Measurements from ENCODE around the gene NFIC. TPM values are rescaled to one million over a fixed set of nuclear protein-coding genes. Genes with fewer than 3 reads are reported as not detected.

The NFIC gene
- total RNA-seq, 1 experiment from 2014 or later: 3.2 TPM

GRCh38 chr19:3509566-3509989, 143.2 kb downstream of the NFIC start:
- in situ Hi-C loops (cut with HindIII; ENCODE audit: low sequenced_read_pairs): no loop called here
- no peak for DNase-seq (ENCODE audit: low spot score)

- peak; percentile 40 for DNase-seq (ENCODE audit: low spot score)
- in situ Hi-C loops (cut with HindIII; ENCODE audit: low sequenced_read_pairs): no loop called here
Measured at GRCh38 chr19:3510727-3511126, 144.3 kb downstream of the NFIC start.

- in situ Hi-C loops (cut with HindIII; ENCODE audit: low sequenced_read_pairs): no loop called here
- DNase-seq (ENCODE audit: low spot score): no peak
Measured at GRCh38 chr19:3511506-3512251, 145.3 kb downstream of the NFIC start.

- in situ Hi-C loops (cut with HindIII; ENCODE audit: low sequenced_read_pairs): no loop called here
- peak; percentile 45 for DNase-seq (ENCODE audit: low spot score)
Measured at GRCh38 chr19:3512562-3513228, 146.3 kb downstream of the NFIC start.

GRCh38 chr19:3513229-3514140, 147.1 kb downstream of the NFIC start:
- in situ Hi-C loops (cut with HindIII; ENCODE audit: low sequenced_read_pairs): no loop called here
- DNase-seq (ENCODE audit: low spot score): no peak

GRCh38 chr19:3514930-3515329, 148.5 kb downstream of the NFIC start:
- in situ Hi-C loops (cut with HindIII; ENCODE audit: low sequenced_read_pairs): no loop called here
- DNase-seq (ENCODE audit: low spot score): no peak

- in situ Hi-C loops (cut with HindIII; ENCODE audit: low sequenced_read_pairs): no loop called here
- DNase-seq (ENCODE audit: low spot score): peak; percentile 46
Measured at GRCh38 chr19:3515891-3516422, 149.6 kb downstream of the NFIC start.

GRCh38 chr19:3516675-3517207, 150.4 kb downstream of the NFIC start:
- in situ Hi-C loops (cut with HindIII; ENCODE audit: low sequenced_read_pairs): no loop called here

GRCh38 chr19:3517638-3518037, 151.3 kb downstream of the NFIC start:
- in situ Hi-C loops (cut with HindIII; ENCODE audit: low sequenced_read_pairs): no loop called here

More at GRCh38 chr19:3516675-3517207, 150.4 kb downstream of the NFIC start:
- DNase-seq (ENCODE audit: low spot score): peak; percentile 29

GRCh38 chr19:3518255-3518654, 151.9 kb downstream of the NFIC start:
- in situ Hi-C loops (cut with HindIII; ENCODE audit: low sequenced_read_pairs): no loop called here
- DNase-seq (ENCODE audit: low spot score): no peak

More at GRCh38 chr19:3517638-3518037, 151.3 kb downstream of the NFIC start:
- no peak for DNase-seq (ENCODE audit: low spot score)

GRCh38 chr19:3518659-3519058, 152.3 kb downstream of the NFIC start:
- in situ Hi-C loops (cut with HindIII; ENCODE audit: low sequenced_read_pairs): no loop called here
- no peak for DNase-seq (ENCODE audit: low spot score)

Other genes starting within 250 kb of the NFIC start
- gene GNA15, start 230.6 kb upstream of the NFIC start, total RNA-seq (2014; rRNA removed; shearing (Covaris generic)): 2.8 and 3.7 TPM in 2 replicates
- not detected in 2 replicates for gene S1PR4, start 187.8 kb upstream of the NFIC start, total RNA-seq (2014; rRNA removed; shearing (Covaris generic))
- 77.5 and 82.5 TPM in 2 replicates for gene NCLN, start 180.7 kb upstream of the NFIC start, total RNA-seq (2014; rRNA removed; shearing (Covaris generic))
- 1.5 and 1.7 TPM in 2 replicates for gene CELF5, start 141.9 kb upstream of the NFIC start, total RNA-seq (2014; rRNA removed; shearing (Covaris generic))
- 0.24 TPM in 1 of 2 replicates, not detected in the other for gene SMIM24, start 113.9 kb downstream of the NFIC start, total RNA-seq (2014; rRNA removed; shearing (Covaris generic))
- not detected in 2 replicates for gene SMIM44, start 116.9 kb downstream of the NFIC start, total RNA-seq (2014; rRNA removed; shearing (Covaris generic))
- gene DOHH, start 134.1 kb downstream of the NFIC start, total RNA-seq (2014; rRNA removed; shearing (Covaris generic)): 53.9 and 64.8 TPM in 2 replicates
- gene FZR1, start 139.7 kb downstream of the NFIC start, total RNA-seq (2014; rRNA removed; shearing (Covaris generic)): 76.0 and 81.3 TPM in 2 replicates
- gene TEKTIP1, start 172.6 kb downstream of the NFIC start, total RNA-seq (2014; rRNA removed; shearing (Covaris generic)): not detected in 2 replicates
- 128 and 151 TPM in 2 replicates for gene MFSD12, start 191.0 kb downstream of the NFIC start, total RNA-seq (2014; rRNA removed; shearing (Covaris generic))
- 131 and 174 TPM in 2 replicates for gene HMG20B, start 206.4 kb downstream of the NFIC start, total RNA-seq (2014; rRNA removed; shearing (Covaris generic))
- gene GIPC3, start 218.9 kb downstream of the NFIC start, total RNA-seq (2014; rRNA removed; shearing (Covaris generic)): not detected in 2 replicates
- 7.7 and 9.7 TPM in 2 replicates for gene TBXA2R, start 240.3 kb downstream of the NFIC start, total RNA-seq (2014; rRNA removed; shearing (Covaris generic))